ENCODE data around the gene CACNA2D3.

DNA sequence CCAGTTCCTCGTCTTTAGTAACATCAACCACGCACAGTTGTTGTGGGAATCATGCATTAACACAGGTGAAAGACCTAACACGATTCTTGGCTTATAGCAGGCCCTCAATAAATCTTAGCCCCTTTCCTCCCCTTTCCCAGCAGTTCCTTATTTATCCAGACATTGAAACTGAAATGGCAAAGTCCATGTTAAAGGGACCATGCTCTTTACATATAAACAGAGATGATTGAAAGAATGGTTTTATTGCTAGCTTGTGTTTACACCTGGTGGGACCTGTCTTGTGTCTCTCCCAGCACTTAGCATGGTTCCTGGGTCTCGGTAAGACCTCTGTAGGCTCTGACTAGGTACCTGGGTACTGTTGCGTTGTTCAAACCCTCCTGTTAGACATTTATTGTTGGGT lies 553.7 kb downstream of the CACNA2D3 start:
- TF ChIP-seq, protein P1, sequence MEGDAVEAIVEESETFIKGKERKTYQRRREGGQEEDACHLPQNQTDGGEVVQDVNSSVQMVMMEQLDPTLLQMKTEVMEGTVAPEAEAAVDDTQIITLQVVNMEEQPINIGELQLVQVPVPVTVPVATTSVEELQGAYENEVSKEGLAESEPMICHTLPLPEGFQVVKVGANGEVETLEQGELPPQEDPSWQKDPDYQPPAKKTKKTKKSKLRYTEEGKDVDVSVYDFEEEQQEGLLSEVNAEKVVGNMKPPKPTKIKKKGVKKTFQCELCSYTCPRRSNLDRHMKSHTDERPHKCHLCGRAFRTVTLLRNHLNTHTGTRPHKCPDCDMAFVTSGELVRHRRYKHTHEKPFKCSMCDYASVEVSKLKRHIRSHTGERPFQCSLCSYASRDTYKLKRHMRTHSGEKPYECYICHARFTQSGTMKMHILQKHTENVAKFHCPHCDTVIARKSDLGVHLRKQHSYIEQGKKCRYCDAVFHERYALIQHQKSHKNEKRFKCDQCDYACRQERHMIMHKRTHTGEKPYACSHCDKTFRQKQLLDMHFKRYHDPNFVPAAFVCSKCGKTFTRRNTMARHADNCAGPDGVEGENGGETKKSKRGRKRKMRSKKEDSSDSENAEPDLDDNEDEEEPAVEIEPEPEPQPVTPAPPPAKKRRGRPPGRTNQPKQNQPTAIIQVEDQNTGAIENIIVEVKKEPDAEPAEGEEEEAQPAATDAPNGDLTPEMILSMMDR (IDR thresholded peaks at IDR 0.05; ENCODE audit: poor library complexity, severe bottlenecking), result no peak
- no peak for TF ChIP-seq RAD21 (conservative IDR thresholded peaks at IDR 0.05)
- TF ChIP-seq, protein P2, sequence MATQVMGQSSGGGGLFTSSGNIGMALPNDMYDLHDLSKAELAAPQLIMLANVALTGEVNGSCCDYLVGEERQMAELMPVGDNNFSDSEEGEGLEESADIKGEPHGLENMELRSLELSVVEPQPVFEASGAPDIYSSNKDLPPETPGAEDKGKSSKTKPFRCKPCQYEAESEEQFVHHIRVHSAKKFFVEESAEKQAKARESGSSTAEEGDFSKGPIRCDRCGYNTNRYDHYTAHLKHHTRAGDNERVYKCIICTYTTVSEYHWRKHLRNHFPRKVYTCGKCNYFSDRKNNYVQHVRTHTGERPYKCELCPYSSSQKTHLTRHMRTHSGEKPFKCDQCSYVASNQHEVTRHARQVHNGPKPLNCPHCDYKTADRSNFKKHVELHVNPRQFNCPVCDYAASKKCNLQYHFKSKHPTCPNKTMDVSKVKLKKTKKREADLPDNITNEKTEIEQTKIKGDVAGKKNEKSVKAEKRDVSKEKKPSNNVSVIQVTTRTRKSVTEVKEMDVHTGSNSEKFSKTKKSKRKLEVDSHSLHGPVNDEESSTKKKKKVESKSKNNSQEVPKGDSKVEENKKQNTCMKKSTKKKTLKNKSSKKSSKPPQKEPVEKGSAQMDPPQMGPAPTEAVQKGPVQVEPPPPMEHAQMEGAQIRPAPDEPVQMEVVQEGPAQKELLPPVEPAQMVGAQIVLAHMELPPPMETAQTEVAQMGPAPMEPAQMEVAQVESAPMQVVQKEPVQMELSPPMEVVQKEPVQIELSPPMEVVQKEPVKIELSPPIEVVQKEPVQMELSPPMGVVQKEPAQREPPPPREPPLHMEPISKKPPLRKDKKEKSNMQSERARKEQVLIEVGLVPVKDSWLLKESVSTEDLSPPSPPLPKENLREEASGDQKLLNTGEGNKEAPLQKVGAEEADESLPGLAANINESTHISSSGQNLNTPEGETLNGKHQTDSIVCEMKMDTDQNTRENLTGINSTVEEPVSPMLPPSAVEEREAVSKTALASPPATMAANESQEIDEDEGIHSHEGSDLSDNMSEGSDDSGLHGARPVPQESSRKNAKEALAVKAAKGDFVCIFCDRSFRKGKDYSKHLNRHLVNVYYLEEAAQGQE (IDR thresholded peaks at IDR 0.05; ENCODE audit: borderline replicate concordance), result no peak

Data from neural cell (in vitro differentiated cells).